SK-N-SH (cell line): Measurements from ENCODE around the gene BMP6.

Source experiments
- CHD2 ChIP-seq: fragments of 150-350 bp; IDR thresholded peaks from 2 replicates; pipeline ENCODE4 v1.6.1; 2018; ENCODE audit warnings: low read length; ENCODE audit not compliant: partially characterized antibody
- EP300 ChIP-seq, 2 experiments: IDR thresholded peaks; 2 replicates each; pipeline versions ENCODE4 v1.4.0 to v1.6.1; 2012; ENCODE audit warnings: borderline replicate concordance in 1 of 2, low read depth in 1 of 2, low read length in 1 of 2
- GABPA ChIP-seq: IDR thresholded peaks from 2 replicates; pipeline ENCODE4 v1.4.0; 2012; ENCODE audit warnings: low read depth, mild to moderate bottlenecking
- NRF1 ChIP-seq: IDR thresholded peaks from 2 replicates; pipeline ENCODE4 v1.6.1; 2012; ENCODE audit warnings: low read depth, mild to moderate bottlenecking, low read length
- POLR2AphosphoS5 ChIP-seq: IDR thresholded peaks from 2 replicates; pipeline ENCODE4 v1.6.1; 2012; ENCODE audit warnings: low read depth, low read length
- RFX5 ChIP-seq: IDR thresholded peaks from 2 replicates; pipeline ENCODE4 v1.6.1; 2012; ENCODE audit warnings: mild to moderate bottlenecking, improper control_type of control experiment, low read length
- TAF1 ChIP-seq: IDR thresholded peaks from 2 replicates; pipeline ENCODE4 v1.6.1; 2012; ENCODE audit warnings: low read depth, mild to moderate bottlenecking, low read length, moderate library complexity, borderline replicate concordance
- TF ChIP-seq, protein P1 (sequence below): IDR thresholded peaks from 2 replicates; pipeline ENCODE4 v1.6.1; 2012; ENCODE audit warnings: mild to moderate bottlenecking, low read depth, low read length, moderate library complexity
- TF ChIP-seq, protein P2 (sequence below): fragments of 200-600 bp; sonication (generic); IDR thresholded peaks from 2 replicates; pipeline ENCODE4 v1.6.1; 2017; ENCODE audit warnings: antibody characterized with exemption, mild to moderate bottlenecking, moderate library complexity
- TF ChIP-seq, protein P3 (sequence below): IDR thresholded peaks from 2 replicates; pipeline ENCODE4 v1.4.0; 2012; ENCODE audit warnings: low read depth

DNA sequence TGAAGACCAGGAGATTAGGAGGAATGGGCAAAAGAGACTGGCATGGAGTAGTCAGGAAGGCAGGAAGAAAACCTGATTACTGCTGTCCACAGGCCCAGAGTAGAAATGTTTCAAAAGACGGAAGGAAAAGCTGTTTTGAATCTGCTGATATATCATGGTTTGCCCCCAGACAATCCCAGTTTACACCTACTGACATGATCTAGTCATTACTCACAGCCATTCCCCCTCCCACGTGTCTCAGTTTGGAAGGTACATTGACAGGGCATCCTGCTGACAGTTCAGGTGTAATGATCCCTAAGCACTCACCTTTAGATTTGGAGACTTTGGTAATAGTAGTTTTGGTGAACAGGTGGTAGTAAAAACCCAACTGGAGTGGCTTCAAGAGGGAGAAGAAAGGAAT lies 194.5 kb downstream of the BMP6 start:
- TF ChIP-seq, protein P1, sequence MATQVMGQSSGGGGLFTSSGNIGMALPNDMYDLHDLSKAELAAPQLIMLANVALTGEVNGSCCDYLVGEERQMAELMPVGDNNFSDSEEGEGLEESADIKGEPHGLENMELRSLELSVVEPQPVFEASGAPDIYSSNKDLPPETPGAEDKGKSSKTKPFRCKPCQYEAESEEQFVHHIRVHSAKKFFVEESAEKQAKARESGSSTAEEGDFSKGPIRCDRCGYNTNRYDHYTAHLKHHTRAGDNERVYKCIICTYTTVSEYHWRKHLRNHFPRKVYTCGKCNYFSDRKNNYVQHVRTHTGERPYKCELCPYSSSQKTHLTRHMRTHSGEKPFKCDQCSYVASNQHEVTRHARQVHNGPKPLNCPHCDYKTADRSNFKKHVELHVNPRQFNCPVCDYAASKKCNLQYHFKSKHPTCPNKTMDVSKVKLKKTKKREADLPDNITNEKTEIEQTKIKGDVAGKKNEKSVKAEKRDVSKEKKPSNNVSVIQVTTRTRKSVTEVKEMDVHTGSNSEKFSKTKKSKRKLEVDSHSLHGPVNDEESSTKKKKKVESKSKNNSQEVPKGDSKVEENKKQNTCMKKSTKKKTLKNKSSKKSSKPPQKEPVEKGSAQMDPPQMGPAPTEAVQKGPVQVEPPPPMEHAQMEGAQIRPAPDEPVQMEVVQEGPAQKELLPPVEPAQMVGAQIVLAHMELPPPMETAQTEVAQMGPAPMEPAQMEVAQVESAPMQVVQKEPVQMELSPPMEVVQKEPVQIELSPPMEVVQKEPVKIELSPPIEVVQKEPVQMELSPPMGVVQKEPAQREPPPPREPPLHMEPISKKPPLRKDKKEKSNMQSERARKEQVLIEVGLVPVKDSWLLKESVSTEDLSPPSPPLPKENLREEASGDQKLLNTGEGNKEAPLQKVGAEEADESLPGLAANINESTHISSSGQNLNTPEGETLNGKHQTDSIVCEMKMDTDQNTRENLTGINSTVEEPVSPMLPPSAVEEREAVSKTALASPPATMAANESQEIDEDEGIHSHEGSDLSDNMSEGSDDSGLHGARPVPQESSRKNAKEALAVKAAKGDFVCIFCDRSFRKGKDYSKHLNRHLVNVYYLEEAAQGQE: no peak
- TF ChIP-seq POLR2AphosphoS5 (no peak), EP300 (IDR thresholded peaks at IDR 0.05; ENCODE audit: borderline replicate concordance in 1 of 2, low read depth in 1 of 2, low read length in 1 of 2) (no peak), GABPA (no peak), NRF1 (no peak), TAF1 (no peak), CHD2 (no peak), RFX5 (no peak)
- TF ChIP-seq, protein P2, sequence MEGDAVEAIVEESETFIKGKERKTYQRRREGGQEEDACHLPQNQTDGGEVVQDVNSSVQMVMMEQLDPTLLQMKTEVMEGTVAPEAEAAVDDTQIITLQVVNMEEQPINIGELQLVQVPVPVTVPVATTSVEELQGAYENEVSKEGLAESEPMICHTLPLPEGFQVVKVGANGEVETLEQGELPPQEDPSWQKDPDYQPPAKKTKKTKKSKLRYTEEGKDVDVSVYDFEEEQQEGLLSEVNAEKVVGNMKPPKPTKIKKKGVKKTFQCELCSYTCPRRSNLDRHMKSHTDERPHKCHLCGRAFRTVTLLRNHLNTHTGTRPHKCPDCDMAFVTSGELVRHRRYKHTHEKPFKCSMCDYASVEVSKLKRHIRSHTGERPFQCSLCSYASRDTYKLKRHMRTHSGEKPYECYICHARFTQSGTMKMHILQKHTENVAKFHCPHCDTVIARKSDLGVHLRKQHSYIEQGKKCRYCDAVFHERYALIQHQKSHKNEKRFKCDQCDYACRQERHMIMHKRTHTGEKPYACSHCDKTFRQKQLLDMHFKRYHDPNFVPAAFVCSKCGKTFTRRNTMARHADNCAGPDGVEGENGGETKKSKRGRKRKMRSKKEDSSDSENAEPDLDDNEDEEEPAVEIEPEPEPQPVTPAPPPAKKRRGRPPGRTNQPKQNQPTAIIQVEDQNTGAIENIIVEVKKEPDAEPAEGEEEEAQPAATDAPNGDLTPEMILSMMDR: no peak
- TF ChIP-seq, protein P3, sequence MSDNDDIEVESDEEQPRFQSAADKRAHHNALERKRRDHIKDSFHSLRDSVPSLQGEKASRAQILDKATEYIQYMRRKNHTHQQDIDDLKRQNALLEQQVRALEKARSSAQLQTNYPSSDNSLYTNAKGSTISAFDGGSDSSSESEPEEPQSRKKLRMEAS: no peak
